NCI-H2081 (cell line): ENCODE measurements around the gene KMO.
A peak's percentile ranks its signal among the peaks of the same experiment; 100 is the strongest.

Experiments
- DNase-seq, 2 experiments: peaks; one replicate each; lab custom pipeline; 2025; lab: John Stamatoyannopoulos, UW

KMO gene

GRCh38 chr1:241630005-241630404, 97.8 kb downstream of the KMO start:
- no peak for DNase-seq

GRCh38 chr1:241630476-241630875, 98.3 kb downstream of the KMO start:
- no peak for DNase-seq

GRCh38 chr1:241630899-241631298, 98.7 kb downstream of the KMO start:
- no peak for DNase-seq

DNA sequence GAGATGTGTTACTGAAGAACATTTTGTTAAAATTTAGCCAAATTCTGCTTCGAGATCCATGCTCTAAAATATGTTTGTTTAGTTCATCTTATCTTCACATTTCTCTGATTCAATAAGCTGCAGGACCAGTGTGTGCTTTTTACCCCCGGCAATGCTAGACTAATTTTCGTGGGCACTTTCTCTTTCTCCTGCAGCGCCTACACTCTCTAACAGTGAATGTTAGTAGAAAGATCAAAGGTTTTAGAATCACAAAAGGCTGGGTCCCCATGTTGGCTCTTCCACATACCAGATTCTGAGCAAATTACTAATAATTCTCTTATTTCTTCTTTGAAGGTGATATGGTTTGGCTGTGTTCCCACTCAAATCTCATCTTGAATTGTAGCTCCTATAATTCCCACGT, 99.5 kb downstream of the KMO start:
- DNase-seq = no peak

- no peak for DNase-seq
These were observed 100.8 kb downstream of the KMO start for GRCh38 chr1:241632987-241633386.

DNA sequence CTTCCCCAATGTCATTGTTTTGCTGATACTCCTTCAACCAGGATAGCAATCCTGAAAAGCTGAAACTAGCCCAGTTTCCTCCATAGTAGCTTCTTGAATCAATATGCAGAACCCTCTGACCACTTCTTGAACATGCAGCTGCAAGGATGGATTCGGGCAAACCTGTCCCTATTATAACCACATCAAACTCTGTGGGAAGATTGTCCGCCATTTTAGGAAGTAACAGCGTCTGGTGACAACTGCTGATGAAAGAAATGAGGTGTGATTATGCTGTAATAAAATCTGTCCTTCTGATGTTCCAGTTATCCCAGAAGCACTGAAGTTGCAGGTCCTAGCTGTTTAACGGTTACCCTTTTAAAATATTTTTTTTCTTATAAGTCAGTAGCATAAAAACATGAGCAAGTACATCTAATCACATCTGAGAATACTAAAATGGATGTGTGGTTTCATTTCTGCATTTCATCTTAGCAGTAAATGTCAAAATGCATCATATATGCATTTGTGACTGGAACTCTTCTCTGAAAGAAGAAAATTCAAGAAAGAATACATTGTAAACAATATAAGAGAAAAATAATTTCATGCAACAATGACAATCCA, 103.5 kb downstream of the KMO start:
- DNase-seq = no peak

DNA sequence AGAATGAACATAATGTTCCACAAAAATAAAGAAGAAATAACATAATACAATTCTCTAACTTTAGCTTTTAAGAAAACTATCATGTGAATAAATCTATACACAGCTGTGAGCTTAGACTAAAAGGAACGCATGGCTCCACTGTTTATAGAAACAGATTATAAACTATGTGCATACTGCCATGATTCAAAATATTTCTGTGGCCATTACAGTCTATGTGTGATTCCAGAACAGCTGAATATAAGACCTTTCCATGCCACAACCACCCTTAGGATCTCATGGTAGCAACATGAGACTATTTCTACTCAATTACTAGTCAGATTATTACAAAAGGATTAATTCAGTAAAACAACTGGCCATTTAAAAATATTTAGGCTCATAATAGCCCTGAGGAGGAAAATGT, 104.1 kb downstream of the KMO start:
- DNase-seq = no peak

DNA sequence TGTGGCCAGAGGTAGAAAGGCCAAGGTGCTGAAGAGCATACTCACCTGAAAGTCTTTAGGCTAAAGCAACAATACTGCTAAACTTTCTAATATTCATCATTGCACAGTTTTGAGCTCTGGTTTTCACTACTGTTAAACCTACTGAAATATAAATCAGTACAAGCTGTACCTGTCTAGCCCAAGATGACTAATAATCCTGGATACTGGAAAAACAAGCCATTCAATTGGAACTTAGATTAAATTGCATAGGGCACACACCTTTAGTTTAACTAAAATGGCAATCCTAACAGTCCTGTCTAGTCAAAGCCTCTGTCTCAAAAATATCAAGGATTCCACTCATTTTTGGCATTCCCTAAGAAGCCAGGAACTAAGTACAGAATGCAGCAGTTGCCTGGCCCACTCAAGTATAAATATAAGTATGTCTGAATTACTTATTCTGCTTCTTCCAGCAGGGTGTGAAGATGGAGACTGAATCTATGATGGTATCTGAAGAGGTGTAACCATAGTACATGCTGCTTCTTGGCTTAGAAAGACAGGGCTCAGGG, 104.9 kb downstream of the KMO start:
- no peak for DNase-seq

DNA sequence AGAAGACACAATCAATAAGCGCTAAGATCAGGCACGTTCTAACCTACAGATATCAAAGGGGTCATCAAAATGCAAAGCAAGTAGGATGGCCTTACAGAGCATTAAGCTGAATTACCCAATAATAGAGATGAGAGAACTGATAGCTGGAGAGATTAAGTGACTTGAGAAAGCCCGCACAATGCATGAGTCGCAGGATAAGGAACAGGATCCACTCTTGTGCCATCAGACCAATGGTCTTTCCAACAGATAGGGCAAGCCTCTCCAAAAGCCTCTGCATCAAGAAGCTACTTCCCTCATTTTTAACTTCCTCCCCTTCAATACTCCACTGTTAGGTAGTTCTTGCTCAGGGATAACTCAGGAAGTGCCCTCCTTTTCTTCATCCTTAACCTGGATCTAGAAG, 105.4 kb downstream of the KMO start:
- no peak for DNase-seq

DNA sequence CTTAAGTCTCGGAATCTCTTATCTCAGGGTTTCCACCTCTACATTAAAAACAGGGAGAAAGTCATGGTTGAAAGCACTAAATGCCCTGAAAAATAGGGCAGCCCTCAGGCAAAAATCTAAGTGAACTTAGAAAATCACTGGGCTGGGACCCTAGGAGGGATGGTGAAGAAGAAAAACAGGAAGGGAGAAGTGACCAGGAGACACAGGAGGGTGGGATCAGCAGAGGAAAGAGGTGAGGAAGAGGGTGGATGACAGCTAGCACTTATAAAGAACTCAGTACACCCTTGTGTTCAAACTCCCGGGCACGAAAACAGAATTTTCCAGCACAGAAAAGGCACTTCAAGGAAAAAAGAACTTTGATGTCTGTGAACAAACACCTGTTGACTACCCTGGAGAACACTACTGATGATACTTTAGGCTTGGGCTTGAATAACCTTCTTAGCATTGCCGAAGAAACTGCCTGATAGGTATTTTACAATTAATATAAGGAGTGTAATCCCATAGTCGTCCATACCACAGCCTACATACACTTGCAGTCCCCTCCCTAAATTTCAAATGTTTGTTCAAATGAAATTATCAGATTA, 106.0 kb downstream of the KMO start:
- no peak for DNase-seq

DNA sequence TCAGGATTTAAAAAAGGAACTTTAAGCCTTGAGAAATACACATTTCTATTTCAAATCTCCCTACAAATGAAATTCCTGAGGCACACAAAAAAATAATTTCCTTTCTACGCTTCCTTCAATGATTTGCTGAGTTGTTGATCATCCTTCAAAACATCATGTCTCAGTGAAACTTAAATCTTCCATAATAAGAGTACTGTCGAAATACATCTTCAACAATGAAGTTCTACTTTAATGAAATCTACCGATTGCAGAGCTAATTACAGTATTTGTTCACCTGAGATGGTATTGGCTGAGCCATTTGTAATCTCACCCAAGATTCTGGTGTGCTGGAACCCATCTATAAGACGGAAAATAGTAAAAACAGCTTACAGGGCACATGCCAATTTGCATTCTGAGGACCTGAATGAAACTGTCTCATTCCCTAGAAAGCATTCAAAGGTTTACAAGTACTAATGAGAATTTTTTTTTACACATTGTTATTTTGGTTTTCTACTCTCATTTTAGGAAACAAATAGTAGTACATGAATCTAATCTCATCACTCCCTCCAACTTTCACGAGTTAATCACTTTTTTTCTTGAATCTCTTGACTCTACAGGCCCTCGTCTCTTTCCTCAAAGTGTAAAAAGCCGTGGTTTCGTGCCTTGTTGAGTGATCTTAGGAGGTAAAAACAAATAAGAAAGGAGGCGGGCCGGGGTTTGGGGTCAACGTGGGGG, 106.9 kb downstream of the KMO start:
- DNase-seq = no peak

DNA sequence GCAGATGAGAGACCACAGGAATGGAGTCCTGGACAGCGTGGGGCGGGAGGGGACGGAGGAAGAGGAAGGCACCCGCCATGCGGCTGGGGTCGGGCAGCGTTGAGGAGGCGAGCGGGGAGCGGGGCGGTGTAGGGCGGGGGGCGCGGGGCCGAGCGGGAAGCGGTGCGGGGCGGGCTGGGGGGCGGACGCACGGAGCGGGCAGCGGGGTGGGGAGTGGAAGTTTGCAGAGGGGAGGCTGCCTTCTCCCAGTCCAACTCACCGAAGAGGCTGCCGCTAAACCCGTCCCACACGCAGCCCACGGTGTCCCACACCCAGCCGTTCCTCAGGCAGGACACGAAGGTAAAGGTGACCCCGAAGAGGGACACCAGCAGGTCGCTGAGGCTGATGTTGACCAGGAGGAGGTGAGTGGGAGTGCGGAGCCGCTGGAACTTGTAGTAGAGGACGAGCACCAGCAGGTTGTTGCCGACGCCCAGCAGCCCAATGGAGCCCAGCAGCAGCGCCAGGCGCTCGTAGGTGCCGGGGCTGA, 107.5 kb downstream of the KMO start:
- peak; percentile 26 to 78 for DNase-seq

- peak; percentile 93 to 96 for DNase-seq
These were observed 108.1 kb downstream of the KMO start, which contains the start of the genes CHML and OPN3 for GRCh38 chr1:241640149-241640866. Gene CHML, minus strand, starts transcription at chr1:241640369. Its CDS starts 4,603 bp downstream, at chr1:241635766. Gene OPN3, minus strand, starts transcription at chr1:241640369. Its CDS starts 115 bp downstream, at chr1:241640254.

DNA sequence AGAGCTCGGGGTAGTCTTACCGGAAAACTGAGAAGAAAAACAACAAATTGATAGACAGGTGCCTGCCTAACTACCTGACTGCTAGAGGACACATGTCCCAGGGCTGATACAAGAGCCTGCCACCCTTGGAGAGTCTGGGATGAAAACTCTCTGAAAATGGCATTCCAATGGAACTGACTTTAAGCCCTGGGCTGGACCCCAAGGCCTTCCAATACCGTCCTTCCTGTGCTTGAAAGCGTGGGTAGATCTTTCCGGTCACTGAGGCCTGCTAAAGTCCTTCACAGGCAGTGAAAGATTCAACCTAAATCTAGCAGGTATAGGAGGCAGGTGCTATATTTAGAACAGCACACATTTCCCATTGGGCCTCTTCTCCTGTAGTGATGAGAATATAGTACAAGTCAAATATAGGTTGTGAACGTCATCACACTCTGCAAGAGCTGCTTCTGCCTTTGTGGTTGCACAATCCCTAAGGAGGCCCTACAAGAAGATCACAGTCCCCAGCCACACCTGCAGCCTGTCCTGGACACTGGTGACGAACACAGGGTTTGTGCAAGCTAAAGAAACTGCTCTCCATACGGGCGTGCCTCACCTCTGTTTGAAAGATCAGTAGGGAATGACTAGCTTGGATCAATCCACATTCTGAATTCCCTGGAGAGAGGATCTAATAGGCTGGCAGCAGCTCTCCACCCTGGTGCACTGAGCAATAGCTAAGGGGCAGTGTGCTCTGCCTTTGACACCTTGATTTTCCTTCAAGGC, 108.9 kb downstream of the KMO start:
- no peak for DNase-seq

DNA sequence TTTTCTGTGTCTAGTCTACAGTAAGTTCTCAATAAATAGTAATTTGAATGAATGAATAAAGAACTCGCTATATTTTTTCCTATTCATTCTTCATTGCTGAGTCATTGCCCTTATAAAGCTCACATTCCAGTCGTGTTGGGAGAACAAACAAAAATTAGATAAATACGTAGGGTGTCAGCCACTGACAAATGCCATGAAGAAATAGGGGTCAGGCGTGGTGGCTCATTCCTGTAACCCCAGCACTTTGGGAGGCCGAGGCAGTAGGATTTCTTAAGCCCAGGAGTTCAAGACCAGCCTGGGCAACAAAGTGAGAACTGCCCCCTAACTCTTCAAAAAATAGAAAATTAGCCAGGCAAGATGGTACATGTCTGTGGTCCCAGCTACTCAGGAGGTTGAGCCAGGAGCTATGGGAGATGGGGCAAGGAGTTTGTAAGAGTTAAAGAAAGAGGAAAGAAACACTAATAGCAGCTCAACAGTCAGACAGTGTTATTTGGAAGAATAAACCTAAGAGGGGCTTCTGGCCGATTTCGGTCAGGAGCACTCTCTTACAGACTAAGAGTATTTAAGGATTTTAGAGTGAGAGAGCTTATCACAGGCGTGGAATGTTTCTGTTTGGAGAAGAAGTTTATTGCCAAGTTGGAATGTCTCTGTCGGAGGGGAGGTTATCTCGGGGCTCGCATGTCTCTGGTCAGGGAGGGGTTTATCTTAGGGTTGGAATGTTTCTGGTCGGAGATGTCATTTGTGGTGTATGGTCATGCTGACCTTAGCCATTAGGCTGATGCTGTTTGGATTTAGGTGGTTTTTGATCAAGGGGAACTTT, 109.8 kb downstream of the KMO start:
- DNase-seq = no peak

DNA sequence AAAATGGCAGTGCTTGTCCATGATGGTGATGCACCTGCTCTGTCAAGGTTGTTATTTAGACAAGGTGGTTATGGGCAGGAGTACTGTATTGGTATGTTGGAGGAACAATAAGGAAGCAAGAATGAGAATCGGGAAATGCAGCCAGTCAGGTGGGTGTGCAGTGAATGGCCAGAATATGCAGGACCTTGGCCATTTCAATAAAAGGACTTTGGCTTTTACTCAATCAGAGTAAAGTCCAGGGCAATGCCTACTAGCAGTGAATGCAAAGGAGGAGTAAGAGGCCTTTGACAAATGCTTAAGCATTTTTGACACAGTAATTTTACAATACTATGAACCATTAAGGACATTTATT, 110.4 kb downstream of the KMO start:
- no peak for DNase-seq

GRCh38 chr1:241644259-241644658, 112.1 kb downstream of the KMO start:
- no peak for DNase-seq

- DNase-seq = no peak
These were observed 113.0 kb downstream of the KMO start for GRCh38 chr1:241645199-241645598.
